Thoracic aorta (tissue), 2 donors: ENCODE data around the gene IGF2R. TPM values are rescaled to one million over a fixed set of nuclear protein-coding genes. Genes with fewer than 3 reads are reported as not detected.

Experiments
- ATAC-seq: fragments of 150-250 bp; one replicate; pipeline ENCODE4 v1.8.0; 2017; ENCODE audit warnings: low read depth; ENCODE audit not compliant: insufficient number of reproducible peaks, low FRiP score
- DNase-seq: peaks from one replicate; pipeline ENCODE4 v3.0.0-alpha.2; 2020; ENCODE audit warnings: low spot score
- H3K27ac ChIP-seq, 2 donors: fragments of 200-600 bp; sonication (generic); 1 replicate in 1 of 2; 2 replicates in 1 of 2; pipeline ENCODE4 v1.5.1; 2016; ENCODE audit warnings: mild to moderate bottlenecking in 2 of 2, moderate library complexity in 2 of 2
- H3K27me3 ChIP-seq: fragments of 200-600 bp; sonication (generic); replicated peaks from 2 replicates; pipeline ENCODE4 v1.6.0; 2016; ENCODE audit warnings: mild to moderate bottlenecking; ENCODE audit not compliant: insufficient read depth
- H3K36me3 ChIP-seq: fragments of 200-600 bp; sonication (generic); one replicate; pipeline ENCODE4 v1.5.1; 2016
- H3K4me1 ChIP-seq, 2 donors: fragments of 200-600 bp; sonication (generic); 1 replicate in 1 of 2; 2 replicates in 1 of 2; pipeline versions ENCODE4 v1.5.1 to v1.6.0; 2016; ENCODE audit warnings: low read depth in 2 of 2, mild to moderate bottlenecking in 1 of 2; ENCODE audit not compliant: control insufficient read depth in 1 of 2
- H3K4me3 ChIP-seq: fragments of 200-600 bp; sonication (generic); 2 replicates; pipeline ENCODE4 v1.5.1; 2016; ENCODE audit warnings: mild to moderate bottlenecking
- H3K9me3 ChIP-seq: fragments of 200-600 bp; sonication (generic); 2 replicates; pipeline ENCODE4 v1.5.1; 2016
- CTCF ChIP-seq: fragments of 200-600 bp; sonication (generic); IDR thresholded peaks from one replicate; pipeline ENCODE4 v1.5.1; 2019; ENCODE audit warnings: antibody characterized with exemption
- total RNA-seq, 2 donors: library from RNA; depleted of rRNA; stranded (reverse); fragments of >200 nt; gene quantifications; one replicate each; pipeline versions ENCODE4 v1.1.0 to v1.2.3, GENCODE V29; 2016

IGF2R gene
- total RNA-seq, 2 donors from 2014 or later, result 82.2 to 88.4 TPM

DNA sequence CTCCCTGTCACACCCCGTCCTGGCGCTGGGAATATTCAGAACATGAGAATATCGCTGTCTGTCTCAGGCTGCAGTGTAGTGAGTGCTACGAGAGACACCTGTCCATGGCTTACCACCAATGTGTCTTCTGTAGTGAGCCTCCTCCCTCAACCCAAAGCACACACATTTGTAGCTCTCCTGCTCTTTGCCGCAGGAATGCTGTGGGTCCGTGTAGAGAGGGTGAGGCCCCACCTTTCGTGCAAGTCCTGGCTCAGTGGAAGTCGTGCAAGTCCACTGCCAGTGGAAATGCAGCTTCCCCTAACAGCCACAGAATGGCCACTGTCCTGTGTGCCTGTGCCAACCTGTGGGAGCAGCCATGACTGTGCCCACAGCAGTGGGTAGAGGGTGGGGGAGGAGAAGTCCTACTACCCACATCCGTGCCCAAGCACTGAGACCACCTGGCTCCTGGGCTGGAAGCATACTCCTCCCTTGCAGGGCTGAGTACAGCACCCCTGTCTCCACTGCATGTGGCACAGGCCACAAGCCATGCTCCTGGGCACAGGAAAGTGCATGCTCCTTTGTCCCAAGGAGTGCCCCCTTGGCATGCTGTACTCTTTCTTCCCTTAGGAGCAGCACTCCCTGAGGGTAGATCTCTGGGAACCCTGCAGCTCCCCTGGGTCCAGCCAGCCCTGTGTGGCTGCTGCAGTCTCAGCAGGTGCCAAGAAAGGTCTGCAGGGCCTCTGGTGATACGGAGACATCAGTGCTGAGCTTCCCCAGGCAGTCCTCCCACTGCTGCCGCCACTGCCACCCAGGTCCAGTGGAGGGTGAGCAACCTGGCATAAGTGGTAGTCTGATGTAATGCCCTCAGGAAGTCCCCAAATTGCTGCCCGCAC is 28.0 kb downstream of the IGF2R start:
- no peaks in the 10 kb centered on the region for H3K9me3 ChIP-seq
- no peaks in the 10 kb centered on the region for H3K36me3 ChIP-seq
- H3K27me3 ChIP-seq, result no peaks in the 10 kb centered on the region
- no peak overlapping the region for H3K4me3 ChIP-seq
- H3K27ac ChIP-seq, result no peak overlapping the region
- ATAC-seq, result no peak
- H3K4me1 ChIP-seq, result no peaks in the 10 kb centered on the region
- TF ChIP-seq CTCF, result no peak
- DNase-seq, result no peak

GRCh38 chr6:159997498-159998101 is 28.7 kb downstream of the IGF2R start:
- H3K4me3 ChIP-seq, result no peak overlapping the region
- H3K9me3 ChIP-seq, result no peaks in the 10 kb centered on the region
- no peaks in the 10 kb centered on the region for H3K4me1 ChIP-seq
- no peak overlapping the region for H3K27ac ChIP-seq
- no peak for TF ChIP-seq CTCF
- DNase-seq (no peak), ATAC-seq (no peak)
- H3K36me3 ChIP-seq, result no peaks in the 10 kb centered on the region
- H3K27me3 ChIP-seq, result no peaks in the 10 kb centered on the region

GRCh38 chr6:159998538-159998937 is 29.7 kb downstream of the IGF2R start:
- no peak for TF ChIP-seq CTCF
- Histone ChIP-seq H3K36me3 (no peaks in the 10 kb centered on the region), H3K27ac (no peak overlapping the region), H3K27me3 (no peaks in the 10 kb centered on the region), H3K4me3 (no peak overlapping the region), H3K4me1 (no peaks in the 10 kb centered on the region), H3K9me3 (no peaks in the 10 kb centered on the region)
- DNase-seq (no peak), ATAC-seq (no peak)

GRCh38 chr6:159999240-159999671 is 30.4 kb downstream of the IGF2R start:
- H3K36me3 ChIP-seq, result no peaks in the 10 kb centered on the region

More at GRCh38 chr6:159999240-159999671, 30.4 kb downstream of the IGF2R start:
- Histone ChIP-seq H3K4me1 (no peaks in the 10 kb centered on the region), H3K9me3 (no peaks in the 10 kb centered on the region), H3K4me3 (no peak overlapping the region), H3K27me3 (no peaks in the 10 kb centered on the region), H3K27ac (no peak overlapping the region)
- DNase-seq (no peak), ATAC-seq (no peak)
- TF ChIP-seq CTCF, result no peak
